K562 (cell line): ENCODE measurements around the gene SH3BGRL3. TPM values are rescaled to one million over a fixed set of nuclear protein-coding genes. Genes with fewer than 3 reads are reported as not detected.
A peak's percentile ranks its signal among the peaks of the same experiment; 100 is the strongest.

Experiments
- ATF3 ChIP-seq, 2 experiments: fragments of 450-650 bp in 1 of 2; sonication (generic) in 1 of 2; formaldehyde crosslinking in 1 of 2; IDR thresholded peaks in 1 of 2; conservative IDR thresholded peaks in 1 of 2; 2 replicates each; pipeline versions ENCODE4 v1.6.1 to v1.8.1; 2016 to 2023; ENCODE audit warnings: mild to moderate bottlenecking in 2 of 2, moderate library complexity in 2 of 2, inconsistent platforms in 1 of 2, missing genetic modification reagents in 1 of 2
- ESRRA ChIP-seq: fragments of 450-650 bp; IDR thresholded peaks from 2 replicates; pipeline ENCODE4 v1.6.1; 2014; ENCODE audit warnings: low read depth, mild to moderate bottlenecking, moderate library complexity, borderline replicate concordance
- HIVEP1 ChIP-seq: fragments of 250-450 bp; sonication (Bioruptor Pico); IDR thresholded peaks from 2 replicates; pipeline ENCODE4 v1.4.0; 2020; ENCODE audit warnings: mild to moderate bottlenecking
- IFI16 ChIP-seq: fragments of 250-450 bp; sonication (Bioruptor Pico); IDR thresholded peaks from 2 replicates; pipeline ENCODE4 v2.1.2; 2022; ENCODE audit warnings: mild to moderate bottlenecking, inconsistent platforms
- JUNB ChIP-seq: fragments of 450-650 bp; formaldehyde crosslinking; conservative IDR thresholded peaks from 2 replicates; pipeline ENCODE4 v1.4.0; 2020; ENCODE audit warnings: mild to moderate bottlenecking
- KLF13 ChIP-seq: fragments of 450-650 bp; IDR thresholded peaks from 2 replicates; pipeline ENCODE4 v1.6.1; 2016; ENCODE audit warnings: missing genetic modification characterization, low read depth, mild to moderate bottlenecking, missing compliant biosample characterization, moderate library complexity, borderline replicate concordance
- MAZ ChIP-seq, 2 experiments: fragments of 450-650 bp in 1 of 2; sonication (generic) in 1 of 2; formaldehyde crosslinking; IDR thresholded peaks in 1 of 2; conservative IDR thresholded peaks in 1 of 2; 2 replicates each; pipeline versions ENCODE4 v1.4.0 to v1.5.0; 2020; ENCODE audit warnings: mild to moderate bottlenecking in 1 of 2, missing genetic modification reagents in 1 of 2
- MITF ChIP-seq: IDR thresholded peaks from 2 replicates; pipeline ENCODE4 v1.6.1; 2014; ENCODE audit warnings: antibody characterized with exemption
- MTA1 ChIP-seq: fragments of 450-650 bp; IDR thresholded peaks from 2 replicates; pipeline ENCODE4 v1.6.1; 2017; ENCODE audit warnings: borderline replicate concordance
- SPI1 ChIP-seq: IDR thresholded peaks from 2 replicates; pipeline ENCODE4 v1.6.1; 2011; ENCODE audit warnings: low read depth, low read length, control low read depth, borderline replicate concordance
- TAF15 ChIP-seq: fragments of 200-400 bp; formaldehyde crosslinking; IDR thresholded peaks from 2 replicates; pipeline ENCODE4 v1.6.1; 2017; ENCODE audit warnings: mild to moderate bottlenecking, low read depth, low read length, moderate library complexity
- TBP ChIP-seq: optimal IDR thresholded peaks from 2 replicates; pipeline ENCODE3; 2011; ENCODE audit warnings: low read depth, low read length, improper control_type of control experiment
- YY1 ChIP-seq, 3 experiments: IDR thresholded peaks; 2 replicates each; pipeline ENCODE4 v1.6.1; 2011; ENCODE audit warnings: low read length in 2 of 3, mild to moderate bottlenecking in 2 of 3, moderate library complexity in 2 of 3, borderline replicate concordance in 1 of 3, control low read depth in 1 of 3, low read depth in 1 of 3; ENCODE audit not compliant: insufficient read depth in 3 of 3, insufficient replicate concordance in 2 of 3, control insufficient read depth in 1 of 3, insufficient read length in 1 of 3; ENCODE audit errors: extremely low read depth in 1 of 3
- ZNF212 ChIP-seq: fragments of 450-650 bp; formaldehyde crosslinking; IDR thresholded peaks from 2 replicates; pipeline ENCODE4 v1.4.0; 2020; ENCODE audit warnings: mild to moderate bottlenecking
- ZNF76 ChIP-seq: fragments of 250-450 bp; sonication (Bioruptor Pico); IDR thresholded peaks from 2 replicates; pipeline ENCODE4 v1.4.0; 2020; ENCODE audit warnings: mild to moderate bottlenecking, moderate library complexity, borderline replicate concordance
- ZSCAN29 ChIP-seq: fragments of 450-650 bp; IDR thresholded peaks from 2 replicates; pipeline ENCODE4 v1.6.1; 2017
- polyA plus RNA-seq, 8 experiments: library from polyadenylated mRNA; depleted of rRNA in 4 of 8; stranded (reverse) in 5 of 8; unstranded in 3 of 8; fragments of >200 nt; fragmentation: Nextera tagmentation in 2 of 8; fragmentation: Illumina TruSeq in 1 of 8; extraction: Ambion mirVana in 2 of 8; extraction: Trizol in 1 of 8; gene quantifications; 2 replicates each; pipeline versions ENCODE4 v1.2.1 to v1.2.3, GENCODE V29; 2011 to 2014; ENCODE audit warnings: inconsistent platforms in 1 of 8, missing spikeins in 1 of 8
- total RNA-seq, 7 experiments: library from RNA; depleted of rRNA in 6 of 7; stranded (reverse); fragments of >200 nt in 6 of 7; fragmentation: Illumina TruSeq in 2 of 7; extraction: Trizol in 2 of 7; gene quantifications; 2 replicates each; pipeline versions ENCODE4 v1.2.1 to v1.2.3, GENCODE V29; 2011 to 2021; ENCODE audit warnings: low replicate concordance in 1 of 7
- TF ChIP-seq, protein P1 (sequence below): fragments of 250-450 bp; sonication (Bioruptor Pico); IDR thresholded peaks from 2 replicates; pipeline ENCODE4 v1.6.1; 2021; ENCODE audit warnings: mild to moderate bottlenecking
- TF ChIP-seq, protein P2 (sequence below): sonication (generic); formaldehyde crosslinking; IDR thresholded peaks from 2 replicates; pipeline ENCODE4 v1.8.0; 2023; ENCODE audit warnings: mild to moderate bottlenecking, missing genetic modification reagents
- TF ChIP-seq, protein P3 (sequence below): fragments of 250-450 bp; sonication (Bioruptor Pico); IDR thresholded peaks from 2 replicates; pipeline ENCODE4 v1.8.0; 2022; ENCODE audit warnings: moderate library complexity, mild to moderate bottlenecking, inconsistent platforms

SH3BGRL3 gene
- total and polyA plus RNA-seq, 9 of the 15 experiments (the other 6 are each of a cell fraction or from before 2014, with no cell fraction given): 30.3 to 140 (median 54.2) TPM

DNA sequence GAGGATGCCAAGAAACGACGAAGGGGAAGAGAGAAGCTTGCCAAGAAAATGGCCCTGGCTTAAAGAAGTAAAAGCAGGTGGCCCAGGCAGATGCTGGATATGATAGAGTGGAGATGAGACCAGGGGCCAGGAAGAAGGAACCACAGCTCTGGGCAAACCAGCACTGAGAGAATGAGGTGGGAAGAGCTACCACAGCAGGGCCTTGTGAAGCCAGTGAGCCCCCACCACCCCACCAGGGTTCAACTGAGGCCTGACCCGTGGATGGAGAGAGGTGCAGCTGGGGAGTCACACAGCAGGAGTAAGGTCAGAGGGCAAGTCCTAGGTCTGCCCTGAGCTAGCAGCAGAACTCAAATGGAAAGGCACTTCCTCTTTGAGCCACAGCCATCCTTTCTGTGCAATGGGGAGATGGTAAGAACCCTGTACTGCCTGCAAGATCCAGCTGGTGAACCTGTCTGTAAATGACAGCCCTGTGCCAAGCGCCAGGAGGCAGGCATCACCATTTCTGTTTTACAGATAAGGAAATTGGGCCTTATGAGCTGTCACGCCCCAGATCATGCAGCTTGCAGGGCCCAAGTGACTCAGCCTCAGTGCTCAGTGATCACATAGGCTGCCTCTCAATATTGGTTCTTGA lies 8.5 kb downstream of the SH3BGRL3 start (continued):
- TF ChIP-seq MAZ (CRISPR knock-in tag; conservative IDR thresholded peaks at IDR 0.05 in 1 of 2, IDR thresholded peaks at IDR 0.05 in 1 of 2) (peak in 1 of 2 experiments; percentile 64; a peak in 2 of 4 replicates), JUNB (CRISPR knock-in tag) (no peak), ATF3 (IDR thresholded peaks at IDR 0.05) (peak; percentile 60), ATF3 (CRISPR knock-in tag; conservative IDR thresholded peaks at IDR 0.05) (no peak), IFI16 (CRISPR knock-in tag) (no peak), TBP (no peak), ESRRA (peak; percentile 46; the same call in 1 of the 2 replicates), ZNF76 (no peak), SPI1 (peak; percentile 98), ZNF212 (0 out of 2 replicates have a peak, but pooled peaks have one; percentile 14), ZSCAN29 (no peak), YY1 (IDR thresholded peaks at IDR 0.05; ENCODE audit: borderline replicate concordance in 1 of 3, control insufficient read depth in 1 of 3, extremely low read depth in 1 of 3, insufficient read depth in 3 of 3, insufficient read length in 1 of 3, insufficient replicate concordance in 2 of 3, low read depth in 1 of 3, low read length in 2 of 3) (peak in 1 of 3 experiments; percentile 7), MTA1 (no peak), MITF (no peak; the same call in 1 of the 2 replicates), TAF15 (no peak), HIVEP1 (0 out of 2 replicates have a peak, but pooled peaks have one; percentile 19), KLF13 (0 out of 2 replicates have a peak, but pooled peaks have one; percentile 18)
- TF ChIP-seq, protein P1, sequence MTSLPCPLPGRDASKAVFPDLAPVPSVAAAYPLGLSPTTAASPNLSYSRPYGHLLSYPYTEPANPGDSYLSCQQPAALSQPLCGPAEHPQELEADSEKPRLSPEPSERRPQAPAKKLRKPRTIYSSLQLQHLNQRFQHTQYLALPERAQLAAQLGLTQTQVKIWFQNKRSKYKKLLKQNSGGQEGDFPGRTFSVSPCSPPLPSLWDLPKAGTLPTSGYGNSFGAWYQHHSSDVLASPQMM (CRISPR knock-in tag): no peak
- TF ChIP-seq, protein P2, sequence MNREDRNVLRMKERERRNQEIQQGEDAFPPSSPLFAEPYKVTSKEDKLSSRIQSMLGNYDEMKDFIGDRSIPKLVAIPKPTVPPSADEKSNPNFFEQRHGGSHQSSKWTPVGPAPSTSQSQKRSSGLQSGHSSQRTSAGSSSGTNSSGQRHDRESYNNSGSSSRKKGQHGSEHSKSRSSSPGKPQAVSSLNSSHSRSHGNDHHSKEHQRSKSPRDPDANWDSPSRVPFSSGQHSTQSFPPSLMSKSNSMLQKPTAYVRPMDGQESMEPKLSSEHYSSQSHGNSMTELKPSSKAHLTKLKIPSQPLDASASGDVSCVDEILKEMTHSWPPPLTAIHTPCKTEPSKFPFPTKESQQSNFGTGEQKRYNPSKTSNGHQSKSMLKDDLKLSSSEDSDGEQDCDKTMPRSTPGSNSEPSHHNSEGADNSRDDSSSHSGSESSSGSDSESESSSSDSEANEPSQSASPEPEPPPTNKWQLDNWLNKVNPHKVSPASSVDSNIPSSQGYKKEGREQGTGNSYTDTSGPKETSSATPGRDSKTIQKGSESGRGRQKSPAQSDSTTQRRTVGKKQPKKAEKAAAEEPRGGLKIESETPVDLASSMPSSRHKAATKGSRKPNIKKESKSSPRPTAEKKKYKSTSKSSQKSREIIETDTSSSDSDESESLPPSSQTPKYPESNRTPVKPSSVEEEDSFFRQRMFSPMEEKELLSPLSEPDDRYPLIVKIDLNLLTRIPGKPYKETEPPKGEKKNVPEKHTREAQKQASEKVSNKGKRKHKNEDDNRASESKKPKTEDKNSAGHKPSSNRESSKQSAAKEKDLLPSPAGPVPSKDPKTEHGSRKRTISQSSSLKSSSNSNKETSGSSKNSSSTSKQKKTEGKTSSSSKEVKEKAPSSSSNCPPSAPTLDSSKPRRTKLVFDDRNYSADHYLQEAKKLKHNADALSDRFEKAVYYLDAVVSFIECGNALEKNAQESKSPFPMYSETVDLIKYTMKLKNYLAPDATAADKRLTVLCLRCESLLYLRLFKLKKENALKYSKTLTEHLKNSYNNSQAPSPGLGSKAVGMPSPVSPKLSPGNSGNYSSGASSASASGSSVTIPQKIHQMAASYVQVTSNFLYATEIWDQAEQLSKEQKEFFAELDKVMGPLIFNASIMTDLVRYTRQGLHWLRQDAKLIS (CRISPR knock-in tag): no peak
- TF ChIP-seq, protein P3, sequence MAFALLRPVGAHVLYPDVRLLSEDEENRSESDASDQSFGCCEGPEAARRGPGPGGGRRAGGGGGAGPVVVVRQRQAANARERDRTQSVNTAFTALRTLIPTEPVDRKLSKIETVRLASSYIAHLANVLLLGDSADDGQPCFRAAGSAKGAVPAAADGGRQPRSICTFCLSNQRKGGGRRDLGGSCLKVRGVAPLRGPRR (CRISPR knock-in tag): 0 out of 2 replicates have a peak, but pooled peaks have one; percentile 27
